Breast epithelium (tissue), 3 donors: ENCODE measurements around the gene KIAA0232.
"Not testable (repeated sequence)": the region's sequence is repeated elsewhere in the genome, so short reads cannot be mapped to it uniquely, and the experiment has no call there.

ENCODE experiments used
- CTCF ChIP-seq, 3 donors: fragments of 450-650 bp; IDR thresholded peaks; one replicate each; pipeline ENCODE4 v1.5.1; 2016 to 2017; ENCODE audit warnings: antibody characterized with exemption in 3 of 3, mild to moderate bottlenecking in 3 of 3, moderate library complexity in 3 of 3
- POLR2AphosphoS5 ChIP-seq, 3 donors: sonication (generic); formaldehyde crosslinking; IDR thresholded peaks; one replicate each; pipeline ENCODE4 v1.6.1; 2017; ENCODE audit warnings: antibody characterized with exemption in 3 of 3

DNA sequence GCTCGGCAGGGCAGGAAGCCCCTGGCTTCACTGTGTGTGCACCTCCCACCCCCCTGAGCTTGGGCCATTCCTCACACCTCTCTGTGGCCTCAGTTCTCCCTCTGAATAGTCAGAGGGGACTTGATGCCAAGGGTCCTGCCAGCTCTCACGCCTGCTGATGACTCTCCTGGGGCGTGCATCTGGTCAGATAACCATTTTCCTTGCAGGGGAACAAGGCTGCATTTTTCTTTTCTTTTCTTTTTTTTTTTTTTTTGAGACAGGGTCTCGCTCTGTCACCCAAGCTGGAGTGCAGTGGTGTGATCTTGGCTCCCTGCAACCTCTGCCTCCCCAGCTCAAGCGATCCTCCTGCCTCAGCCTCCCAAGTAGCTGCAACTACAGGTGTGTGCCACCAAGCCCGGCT is 124.0 kb downstream of the KIAA0232 start:
- TF ChIP-seq CTCF, POLR2AphosphoS5 (IDR thresholded peaks at IDR 0.05): not testable (repeated sequence)
